Measurements from ENCODE around the gene ERICH6.

DNA sequence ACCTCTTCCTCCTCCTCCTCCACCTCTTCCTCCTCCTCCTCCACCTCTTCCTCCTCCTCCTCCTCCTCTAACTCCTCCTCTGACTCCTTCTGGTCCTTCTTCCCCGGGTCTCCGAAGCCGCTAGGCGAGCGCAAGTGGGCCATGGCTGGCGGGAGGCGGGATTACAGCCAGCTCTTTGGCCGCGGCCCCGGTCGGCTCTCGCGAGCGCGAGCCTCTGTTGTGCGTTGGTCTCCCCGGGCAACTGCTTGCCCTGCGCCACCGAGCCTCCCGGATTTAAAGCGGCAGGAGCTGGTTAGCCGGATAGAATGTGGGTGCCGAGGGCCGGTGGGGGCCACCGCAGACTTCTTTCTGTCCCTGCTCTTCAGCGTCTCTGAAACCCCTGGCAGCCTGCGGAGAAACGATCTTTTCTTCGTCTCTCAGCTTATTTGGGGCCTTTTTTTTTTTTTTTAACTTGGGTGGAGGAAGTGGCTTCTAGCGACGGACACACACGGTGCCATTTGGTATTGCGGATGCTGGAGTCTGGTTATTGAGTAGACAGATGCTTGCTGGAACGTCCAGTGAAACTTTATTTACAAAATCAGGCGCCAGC is at the start of gene ERICH6:
- TF ChIP-seq EP300 (IDR thresholded peaks at IDR 0.05) = no peak
- TF ChIP-seq, protein P1, sequence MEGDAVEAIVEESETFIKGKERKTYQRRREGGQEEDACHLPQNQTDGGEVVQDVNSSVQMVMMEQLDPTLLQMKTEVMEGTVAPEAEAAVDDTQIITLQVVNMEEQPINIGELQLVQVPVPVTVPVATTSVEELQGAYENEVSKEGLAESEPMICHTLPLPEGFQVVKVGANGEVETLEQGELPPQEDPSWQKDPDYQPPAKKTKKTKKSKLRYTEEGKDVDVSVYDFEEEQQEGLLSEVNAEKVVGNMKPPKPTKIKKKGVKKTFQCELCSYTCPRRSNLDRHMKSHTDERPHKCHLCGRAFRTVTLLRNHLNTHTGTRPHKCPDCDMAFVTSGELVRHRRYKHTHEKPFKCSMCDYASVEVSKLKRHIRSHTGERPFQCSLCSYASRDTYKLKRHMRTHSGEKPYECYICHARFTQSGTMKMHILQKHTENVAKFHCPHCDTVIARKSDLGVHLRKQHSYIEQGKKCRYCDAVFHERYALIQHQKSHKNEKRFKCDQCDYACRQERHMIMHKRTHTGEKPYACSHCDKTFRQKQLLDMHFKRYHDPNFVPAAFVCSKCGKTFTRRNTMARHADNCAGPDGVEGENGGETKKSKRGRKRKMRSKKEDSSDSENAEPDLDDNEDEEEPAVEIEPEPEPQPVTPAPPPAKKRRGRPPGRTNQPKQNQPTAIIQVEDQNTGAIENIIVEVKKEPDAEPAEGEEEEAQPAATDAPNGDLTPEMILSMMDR (IDR thresholded peaks at IDR 0.05) = peak; percentile 8 to 57 (median 42)
- peak in 2 of 4 donors; percentile 29 to 69 for TF ChIP-seq POLR2A (IDR thresholded peaks at IDR 0.05)
- TF ChIP-seq POLR2AphosphoS5 (IDR thresholded peaks at IDR 0.05) = peak in 1 of 2 donors; percentile 56
